ENCODE measurements around the gene PGBD5.

Gene PGBD5

DNA sequence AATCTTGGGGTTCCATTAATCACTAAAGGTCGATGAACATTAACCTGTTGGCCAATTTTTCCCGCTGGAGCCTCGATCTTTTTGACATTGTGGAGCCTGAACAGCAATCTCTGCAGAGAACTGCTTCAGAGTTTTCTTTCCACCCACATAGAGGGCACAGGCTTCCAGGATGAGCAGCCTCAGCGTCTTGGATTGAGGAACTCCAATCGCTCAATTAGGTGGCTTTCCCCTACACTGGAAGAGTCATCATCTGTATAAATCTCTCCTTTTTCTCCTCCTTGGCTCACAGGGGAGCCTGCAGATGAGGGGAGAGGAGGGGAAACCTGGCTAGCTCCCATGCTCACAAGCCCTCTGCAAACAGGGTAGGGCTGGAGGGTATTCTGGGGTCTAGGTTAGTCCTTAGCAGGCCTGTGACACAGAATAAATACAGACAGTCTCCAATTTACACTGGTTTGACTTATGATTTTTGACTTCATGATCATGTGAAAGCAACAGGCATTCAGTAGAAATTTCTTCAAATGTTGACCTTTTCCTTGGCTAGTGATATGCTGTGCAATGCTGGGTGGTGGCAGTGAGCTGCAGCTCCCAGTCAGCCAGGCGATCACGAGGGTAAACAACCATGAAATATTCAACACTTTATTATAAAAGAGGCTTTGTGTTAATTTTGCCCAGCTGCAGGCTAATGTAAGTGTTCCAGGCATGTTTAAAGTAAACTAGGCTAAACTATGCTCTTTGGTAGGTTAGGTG lies 80.8 kb downstream of the PGBD5 start:
- peak; percentile 78 for DNase-seq

DNA sequence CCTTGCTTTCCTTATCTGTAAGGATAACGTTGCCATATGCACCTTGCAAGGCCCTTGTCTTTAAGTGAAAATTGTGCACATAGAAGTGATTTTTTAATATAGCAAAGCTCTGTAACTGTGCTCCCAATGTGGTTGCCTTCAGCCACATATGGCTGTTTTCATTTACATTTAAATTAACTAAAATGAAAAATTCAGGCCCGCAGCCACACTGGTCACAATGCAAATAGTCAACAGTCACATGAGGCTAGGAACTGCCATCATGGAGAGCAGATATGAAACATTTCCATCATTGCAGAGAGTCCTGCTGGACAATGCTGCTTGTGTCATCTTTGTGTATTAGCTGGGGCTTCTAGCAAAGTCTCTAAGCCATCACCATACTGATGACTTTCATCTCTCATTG lies 83.4 kb downstream of the PGBD5 start:
- no peak for DNase-seq

- DNase-seq: no peak
These were observed 84.1 kb downstream of the PGBD5 start for GRCh38 chr1:230342019-230342418.

DNA sequence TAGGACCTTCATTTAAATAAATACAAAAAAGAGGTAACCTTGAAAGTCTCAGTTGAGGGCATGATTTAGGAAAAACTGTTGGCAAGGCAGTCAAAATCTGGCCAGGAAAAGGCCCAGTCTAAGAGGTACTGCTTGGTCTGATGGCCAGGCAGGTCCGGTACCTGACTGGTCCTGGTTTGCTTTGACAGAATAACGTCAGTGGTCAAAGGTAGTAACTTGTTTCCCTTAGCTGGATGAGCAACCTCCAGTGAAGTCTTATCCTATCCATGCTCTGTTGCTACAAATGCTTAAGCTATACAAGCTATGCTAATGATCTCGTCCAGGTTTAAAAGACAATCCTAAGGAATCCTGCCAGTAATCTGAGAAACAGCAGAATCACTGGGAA lies 85.0 kb downstream of the PGBD5 start:
- DNase-seq: no peak

DNA sequence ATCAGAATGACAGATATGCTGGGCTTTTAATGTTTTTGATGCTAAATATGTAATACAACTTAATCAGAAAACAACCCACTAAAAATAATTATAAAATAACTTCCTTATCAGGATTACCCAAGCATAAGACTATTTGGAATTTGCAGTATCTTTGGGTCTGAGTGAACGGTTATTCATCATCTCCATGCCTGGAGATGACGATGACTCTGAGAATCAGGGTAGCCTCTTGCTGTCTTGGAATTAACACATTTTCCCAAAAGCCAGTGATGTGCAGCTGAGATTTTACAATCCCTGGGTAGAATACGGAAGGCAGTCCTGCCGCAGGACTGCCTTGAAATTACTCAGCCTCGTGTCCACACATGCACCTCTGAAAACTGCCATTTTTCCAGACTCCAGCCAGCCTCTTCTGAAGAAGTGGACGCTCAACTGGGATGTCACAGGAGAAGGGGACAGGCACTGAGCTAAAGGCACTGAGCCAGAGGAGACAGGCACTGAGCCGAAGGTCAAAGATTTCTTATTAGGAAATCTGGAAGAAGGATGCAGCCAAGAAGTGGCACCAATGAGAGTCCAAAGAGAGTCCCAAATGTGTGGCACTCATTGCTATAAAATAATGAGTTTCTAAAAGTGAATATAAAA lies 85.5 kb downstream of the PGBD5 start:
- DNase-seq: no peak

DNA sequence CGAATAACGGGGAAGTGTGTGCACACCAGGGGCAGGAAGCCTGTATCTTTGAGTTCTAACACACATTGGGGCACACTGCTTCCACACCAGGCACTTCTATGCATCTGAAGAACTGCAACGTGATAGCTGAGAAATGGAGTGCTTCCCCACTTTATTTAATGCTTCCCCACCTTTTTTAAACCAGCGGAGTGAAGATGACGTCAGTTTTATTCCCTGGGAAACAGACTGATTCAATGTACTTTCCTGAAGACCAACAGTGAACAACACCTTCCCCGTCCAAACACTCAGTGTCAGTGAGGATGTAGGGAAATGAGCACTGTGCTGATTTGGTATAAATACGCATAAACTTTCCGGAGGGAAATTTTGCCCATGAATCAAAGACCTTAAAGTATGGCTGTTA lies 87.1 kb downstream of the PGBD5 start:
- DNase-seq: no peak

DNA sequence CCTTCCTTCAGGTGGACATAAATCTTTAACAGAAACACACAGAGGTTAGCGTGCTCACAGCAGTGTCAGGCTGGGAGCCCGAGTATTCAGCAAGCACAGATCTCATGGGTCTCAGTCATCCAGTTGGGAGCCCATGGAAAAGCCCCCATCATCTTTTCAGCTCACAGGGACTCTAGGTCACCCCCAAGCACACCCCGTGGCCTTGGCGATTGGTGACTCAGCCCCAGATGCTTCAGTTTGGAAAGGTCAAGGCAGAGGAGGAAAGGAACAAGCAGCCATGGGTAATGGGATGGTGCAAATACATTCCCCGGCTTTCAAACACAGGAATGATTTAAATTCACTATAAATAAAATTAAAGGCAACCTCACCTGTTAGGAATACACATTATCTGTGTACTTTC lies 88.9 kb downstream of the PGBD5 start:
- no peak for DNase-seq

GRCh38 chr1:230335861-230336522 lies 90.1 kb downstream of the PGBD5 start:
- DNase-seq: no peak

DNA sequence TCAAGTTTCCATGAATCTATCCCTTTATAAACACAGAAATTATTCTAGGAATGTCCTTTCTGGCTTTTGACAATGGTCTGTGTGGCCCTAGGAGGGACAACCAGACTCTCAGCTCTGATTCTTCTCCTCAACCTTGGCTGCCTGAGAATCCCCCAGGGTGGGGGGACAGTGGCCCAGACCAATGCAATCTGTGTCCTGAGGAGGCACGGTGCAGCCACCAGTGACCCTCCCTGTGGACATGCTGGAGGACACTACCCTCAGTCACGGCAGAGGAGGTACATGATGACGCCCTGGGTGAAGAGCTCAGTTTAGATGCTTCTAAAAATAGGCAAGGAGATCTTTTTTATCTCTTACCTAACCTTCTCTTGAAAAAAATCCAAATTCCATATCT lies 91.7 kb downstream of the PGBD5 start:
- DNase-seq: no peak

GRCh38 chr1:230333590-230334446 lies 92.3 kb downstream of the PGBD5 start:
- no peak for DNase-seq

DNA sequence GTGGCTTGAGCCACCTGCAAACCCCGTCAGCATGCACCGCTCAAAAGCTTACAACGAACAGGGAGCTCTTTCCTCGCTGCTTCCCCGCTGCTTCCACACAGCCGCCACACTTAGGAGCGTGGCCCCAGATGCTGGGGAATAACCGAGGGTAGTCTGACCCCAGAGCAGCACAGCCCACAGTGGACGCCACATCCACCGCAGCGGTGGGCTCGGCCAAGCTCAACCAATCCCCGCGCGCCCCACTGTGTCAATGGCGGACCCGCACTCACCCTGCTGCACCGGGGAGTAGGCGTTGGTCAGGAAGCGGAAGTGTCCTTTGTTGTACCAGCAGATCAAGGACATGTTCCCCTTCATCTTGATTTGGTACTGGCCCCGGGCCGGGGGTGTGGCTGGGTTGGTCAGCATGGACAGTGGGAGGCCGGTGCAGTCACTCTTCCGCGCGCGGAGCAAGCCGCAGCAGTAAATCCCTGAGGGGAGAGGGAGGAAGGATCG lies 93.5 kb downstream of the PGBD5 start:
- no peak for DNase-seq

DNA sequence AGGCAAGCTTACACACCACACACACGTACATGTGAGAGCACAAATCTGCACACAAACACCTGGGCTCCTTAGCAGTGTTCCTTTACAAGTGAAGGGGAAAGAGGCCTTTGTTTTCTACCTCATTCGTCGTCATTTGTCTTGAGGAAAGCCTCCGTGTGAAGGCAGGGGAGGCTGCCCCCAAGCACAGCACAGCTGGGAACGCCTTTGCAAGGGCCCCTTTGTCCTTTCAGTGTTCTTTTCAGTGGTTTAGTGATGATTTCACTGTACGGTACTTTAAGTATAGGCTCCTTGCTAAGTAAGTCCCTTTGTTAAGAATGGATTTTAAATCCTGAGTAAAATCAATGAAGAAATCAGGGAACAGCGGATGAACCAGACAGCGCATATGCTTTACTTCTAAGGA lies 94.1 kb downstream of the PGBD5 start:
- no peak for DNase-seq

GRCh38 chr1:230330157-230330556 lies 96.0 kb downstream of the PGBD5 start:
- no peak for DNase-seq

DNA sequence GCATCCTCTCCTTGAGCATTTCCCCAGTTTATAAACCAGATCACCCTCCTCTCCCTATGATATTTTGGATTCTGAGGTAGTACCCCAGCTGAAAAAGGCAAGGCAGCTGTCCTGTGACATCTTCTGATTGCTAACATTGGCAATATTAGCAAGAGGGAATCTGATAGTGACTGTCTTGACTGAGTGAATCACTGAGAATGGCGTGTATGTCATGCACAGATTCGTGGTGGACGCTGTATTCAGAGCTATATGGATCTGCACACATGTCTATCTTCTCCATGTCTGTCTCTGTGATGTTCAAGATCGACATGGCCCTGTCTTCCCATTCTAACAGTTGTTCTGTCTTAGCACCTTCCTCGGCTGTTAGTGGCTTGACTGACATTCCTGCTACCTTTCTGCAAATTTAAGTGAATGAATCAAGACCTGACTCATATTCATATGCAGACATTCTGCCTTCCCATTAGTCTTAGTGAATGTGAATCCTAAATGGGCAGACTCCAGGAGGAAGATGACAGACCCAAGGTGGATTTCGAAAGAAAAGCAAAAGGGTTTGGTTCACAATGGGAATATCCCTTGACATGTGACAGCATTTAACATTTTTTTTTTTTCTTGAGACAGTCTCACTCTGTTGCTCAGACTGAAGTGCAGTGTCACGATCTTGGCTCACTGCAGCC lies 97.7 kb downstream of the PGBD5 start:
- DNase-seq: no peak

DNA sequence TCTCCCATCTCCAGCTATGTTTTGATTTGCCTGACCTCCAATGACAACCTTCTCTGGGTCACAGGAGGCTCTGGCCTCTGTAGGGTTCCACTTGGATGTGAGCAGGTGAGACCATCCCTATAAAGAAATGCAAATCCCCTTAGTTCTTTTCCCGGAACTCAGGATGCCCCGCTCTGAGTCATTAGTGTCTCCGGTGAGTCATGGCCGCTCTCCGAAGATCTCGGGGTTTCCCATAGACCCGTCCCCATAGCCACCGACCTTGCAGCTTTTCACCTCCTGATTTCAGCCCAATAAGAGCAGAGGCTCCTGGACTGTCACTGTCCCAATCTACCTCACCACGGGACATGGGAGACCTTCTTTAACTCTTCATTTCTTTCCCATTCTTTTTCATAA lies 98.2 kb downstream of the PGBD5 start:
- DNase-seq: no peak

GRCh38 chr1:230326971-230327891 lies 98.9 kb downstream of the PGBD5 start:
- DNase-seq: peak; percentile 19

- DNase-seq: no peak
These were observed 102.4 kb downstream of the PGBD5 start for GRCh38 chr1:230323686-230324085.

DNA sequence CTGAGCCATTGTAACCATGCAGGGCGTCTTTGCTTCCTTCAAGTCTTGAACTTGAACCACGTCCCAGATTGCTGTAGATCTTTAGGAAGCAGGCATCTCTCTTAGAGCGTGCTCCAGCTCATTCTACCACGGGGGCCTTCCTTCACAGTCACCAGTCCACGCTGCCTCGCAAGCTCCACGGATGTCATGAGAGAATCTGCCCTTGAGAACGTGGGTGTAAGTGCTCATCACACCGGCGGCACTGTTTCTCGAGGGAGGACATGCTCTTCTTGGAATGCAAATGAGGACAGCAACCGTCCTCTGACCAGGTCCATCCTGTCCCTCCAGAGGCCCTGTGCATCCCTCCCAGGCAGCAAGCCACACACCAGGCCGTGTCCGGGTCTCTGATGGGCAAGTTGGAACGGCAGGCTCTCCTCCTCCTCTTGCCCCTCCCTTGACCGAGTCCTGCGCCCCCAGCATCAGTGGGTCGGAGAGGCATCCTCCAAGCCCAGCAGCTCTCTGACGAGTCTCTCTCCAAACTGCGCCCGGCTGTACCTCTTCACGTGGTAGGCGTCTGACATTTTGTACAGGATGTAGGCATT lies 103.1 kb downstream of the PGBD5 start:
- no peak for DNase-seq

GRCh38 chr1:230322421-230322756 lies 103.7 kb downstream of the PGBD5 start:
- DNase-seq: no peak

GRCh38 chr1:230321741-230322420 lies 104.3 kb downstream of the PGBD5 start:
- no peak for DNase-seq

- no peak for DNase-seq
These were observed 104.8 kb downstream of the PGBD5 start for GRCh38 chr1:230321341-230321740.

Data from midbrain (tissue), 1 donor.